K562 treated with DMSO at 1 percent for 24 hours (cell line): ENCODE results near the gene TNFSF11. TPM values are rescaled to one million over a fixed set of nuclear protein-coding genes. Genes with fewer than 3 reads are reported as not detected.

Source experiments
- total RNA-seq: library from RNA; unstranded; fragments of 300-600 nt; gene quantifications from 2 replicates; pipeline ENCODE4 v1.2.3, GENCODE V29; 2022; ENCODE audit warnings: low read depth; ENCODE audit not compliant: insufficient read depth

The TNFSF11 gene
- not detected in 2 replicates for total RNA-seq

GRCh38 chr13:42574011-42574410 is at the start of gene TNFSF11:
TNFSF11 (plus strand) TSS chr13:42574152; CDS start chr13:42574304, 152 bp downstream.

Other genes with a start within 250 kb of the TNFSF11 start
- gene FAM216B, start 207.4 kb downstream of the TNFSF11 start, total RNA-seq, result not detected in 2 replicates